Progenitor cell of endocrine pancreas (in vitro differentiated cells): Measurements from ENCODE around the gene TTC32. TPM values are rescaled to one million over a fixed set of nuclear protein-coding genes. Genes with fewer than 3 reads are reported as not detected.

Experiments used
- DNase-seq: peaks from one replicate; pipeline ENCODE4 v3.0.0; 2021; ENCODE audit warnings: low spot score; ENCODE audit not compliant: unreplicated experiment
- H3K27ac Mint-ChIP-seq: 2 replicates; pipeline ENCODE4 v1.8.0; 2021; ENCODE audit warnings: mild to moderate bottlenecking, moderate library complexity, mixed read lengths
- H3K27me3 Mint-ChIP-seq: 2 replicates; pipeline ENCODE4 v1.8.0; 2021; ENCODE audit warnings: mixed read lengths
- H3K36me3 Mint-ChIP-seq: 2 replicates; pipeline ENCODE4 v1.8.0; 2022; ENCODE audit warnings: mixed read lengths; ENCODE audit not compliant: insufficient read depth
- H3K4me1 Mint-ChIP-seq: 2 replicates; pipeline ENCODE4 v1.8.0; 2021; ENCODE audit warnings: low read depth, mixed read lengths
- H3K4me3 Mint-ChIP-seq: 2 replicates; pipeline ENCODE4 v1.8.0; 2021; ENCODE audit warnings: low read depth, mild to moderate bottlenecking, moderate library complexity, mixed read lengths
- H3K9me3 Mint-ChIP-seq: 2 replicates; pipeline ENCODE4 v1.8.0; 2021; ENCODE audit warnings: low read depth, mixed read lengths
- total RNA-seq: library from RNA; stranded (reverse); gene quantifications from 2 replicates; pipeline ENCODE4 v1.2.1, GENCODE V29; 2021
- TF ChIP-seq, protein P1 (sequence below): fragments of 200-600 bp; sonication (generic); IDR thresholded peaks from one replicate; pipeline ENCODE4 v1.5.0; 2021; ENCODE audit warnings: antibody characterized with exemption, mild to moderate bottlenecking; ENCODE audit not compliant: unreplicated experiment

TTC32 gene
- total RNA-seq, 1 donor from 2014 or later: 15.6 TPM

DNA sequence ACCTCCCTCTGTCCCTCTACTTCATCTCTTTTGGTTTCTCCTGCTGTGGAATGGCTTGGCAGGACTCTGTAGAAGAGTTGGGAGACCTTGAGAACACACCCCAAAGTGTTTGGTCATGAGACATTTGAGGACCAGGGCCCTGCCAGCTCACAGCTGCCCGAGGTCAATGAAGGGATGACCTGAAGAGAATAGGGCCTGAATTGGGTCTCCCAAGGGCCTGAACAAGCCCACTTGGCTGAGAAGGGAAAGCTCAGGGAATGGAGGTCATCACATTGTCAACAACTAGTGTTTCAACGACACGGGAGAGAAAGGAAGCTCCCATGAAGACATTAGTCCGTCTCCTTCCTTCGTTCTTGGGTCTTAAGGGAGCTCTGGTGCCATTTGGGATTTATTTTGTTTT is 52.8 kb downstream of the TTC32 start:
- Mint-ChIP-seq H3K9me3 (no peaks in the 10 kb centered on the region), H3K27me3 (peaks cover 4% of the 10 kb centered on the region), H3K4me1 (no peaks in the 10 kb centered on the region), H3K27ac (no peak overlapping the region), H3K4me3 (no peak overlapping the region), H3K36me3 (no peaks in the 10 kb centered on the region)
- TF ChIP-seq, protein P1, sequence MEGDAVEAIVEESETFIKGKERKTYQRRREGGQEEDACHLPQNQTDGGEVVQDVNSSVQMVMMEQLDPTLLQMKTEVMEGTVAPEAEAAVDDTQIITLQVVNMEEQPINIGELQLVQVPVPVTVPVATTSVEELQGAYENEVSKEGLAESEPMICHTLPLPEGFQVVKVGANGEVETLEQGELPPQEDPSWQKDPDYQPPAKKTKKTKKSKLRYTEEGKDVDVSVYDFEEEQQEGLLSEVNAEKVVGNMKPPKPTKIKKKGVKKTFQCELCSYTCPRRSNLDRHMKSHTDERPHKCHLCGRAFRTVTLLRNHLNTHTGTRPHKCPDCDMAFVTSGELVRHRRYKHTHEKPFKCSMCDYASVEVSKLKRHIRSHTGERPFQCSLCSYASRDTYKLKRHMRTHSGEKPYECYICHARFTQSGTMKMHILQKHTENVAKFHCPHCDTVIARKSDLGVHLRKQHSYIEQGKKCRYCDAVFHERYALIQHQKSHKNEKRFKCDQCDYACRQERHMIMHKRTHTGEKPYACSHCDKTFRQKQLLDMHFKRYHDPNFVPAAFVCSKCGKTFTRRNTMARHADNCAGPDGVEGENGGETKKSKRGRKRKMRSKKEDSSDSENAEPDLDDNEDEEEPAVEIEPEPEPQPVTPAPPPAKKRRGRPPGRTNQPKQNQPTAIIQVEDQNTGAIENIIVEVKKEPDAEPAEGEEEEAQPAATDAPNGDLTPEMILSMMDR: no peak
- no peak for DNase-seq

DNA sequence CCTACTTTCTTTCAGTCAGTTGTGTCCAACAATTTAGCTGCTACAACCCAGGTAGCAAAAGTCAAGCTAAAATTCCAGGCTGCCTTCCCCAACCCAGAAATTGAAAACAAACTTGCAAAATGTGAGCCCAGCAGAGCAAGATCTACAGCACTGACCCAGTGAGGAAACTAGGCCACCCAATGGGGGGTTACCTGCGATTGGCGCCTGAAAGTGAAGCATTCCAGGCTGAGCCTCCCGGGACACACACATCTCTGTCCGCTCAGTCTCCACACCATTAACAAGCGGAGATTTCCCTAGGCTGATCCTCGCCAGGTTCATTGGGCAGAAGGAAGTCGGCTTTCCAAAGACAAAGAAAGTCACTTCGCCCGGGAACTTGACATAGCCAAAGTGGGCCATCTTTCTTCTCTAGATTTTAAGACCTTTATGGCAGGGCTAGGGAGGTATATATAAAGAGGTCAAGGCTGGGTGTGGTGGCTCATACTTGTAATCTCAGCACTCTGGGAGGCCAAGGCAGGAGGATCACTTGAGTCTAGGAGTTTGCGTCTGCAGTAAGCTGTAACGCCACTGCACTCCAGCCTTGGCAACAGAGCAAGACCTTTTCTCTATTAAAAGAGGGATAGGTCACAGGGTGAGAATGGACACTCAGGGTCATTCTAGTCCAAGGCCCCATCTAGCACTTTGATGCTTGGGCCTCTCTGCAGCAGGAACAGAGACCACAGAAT is 53.6 kb downstream of the TTC32 start:
- no peak for DNase-seq
- Mint-ChIP-seq H3K4me1 (no peaks in the 10 kb centered on the region), H3K27ac (no peak overlapping the region), H3K4me3 (no peak overlapping the region), H3K36me3 (no peaks in the 10 kb centered on the region), H3K27me3 (peaks cover 7% of the 10 kb centered on the region), H3K9me3 (no peaks in the 10 kb centered on the region)
- TF ChIP-seq, protein P1: no peak

DNA sequence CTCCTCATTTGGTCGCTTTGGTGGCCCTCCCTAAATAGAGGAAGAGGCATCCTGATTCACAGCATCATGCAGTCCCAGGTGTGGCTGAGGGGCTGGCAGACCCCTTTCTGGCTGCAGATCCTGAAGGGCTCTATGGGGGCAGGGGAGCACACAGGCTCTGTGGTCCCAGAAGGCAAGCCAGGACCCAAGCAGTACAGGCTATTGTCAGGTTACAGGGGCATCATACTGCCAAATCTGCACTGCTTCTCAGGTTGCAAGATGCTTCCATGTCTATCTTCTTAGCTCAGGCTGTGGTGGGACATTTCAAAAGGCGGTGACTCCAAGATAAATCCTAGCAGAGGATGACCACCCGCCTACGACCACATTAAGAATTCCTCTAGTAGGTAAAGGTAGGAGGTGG is 54.3 kb downstream of the TTC32 start:
- Mint-ChIP-seq H3K4me1 (no peaks in the 10 kb centered on the region), H3K9me3 (no peaks in the 10 kb centered on the region), H3K36me3 (no peaks in the 10 kb centered on the region), H3K4me3 (no peak overlapping the region), H3K27ac (no peak overlapping the region), H3K27me3 (peaks cover 7% of the 10 kb centered on the region)
- TF ChIP-seq, protein P1: no peak
- DNase-seq: no peak

Other genes starting within 250 kb of the TTC32 start
- 16.5 and 17.0 TPM in 2 replicates for gene WDR35, start 88.1 kb upstream of the TTC32 start, total RNA-seq
- 2.5 and 3.1 TPM in 2 replicates for gene MATN3, start 110.7 kb upstream of the TTC32 start, total RNA-seq
- gene LAPTM4A, start 149.6 kb upstream of the TTC32 start, total RNA-seq: 241 and 251 TPM in 2 replicates